Glomerular visceral epithelial cell (primary cell): Measurements from ENCODE around the gene FBXO7.
"Not testable (repeated sequence)": the region's sequence is repeated elsewhere in the genome, so short reads cannot be mapped to it uniquely, and the experiment has no call there.

ENCODE experiments used
- DNase-seq: peaks from one replicate; pipeline ENCODE4 v3.0.0-alpha.2; 2016; ENCODE audit errors: extremely low spot score

FBXO7 gene

DNA sequence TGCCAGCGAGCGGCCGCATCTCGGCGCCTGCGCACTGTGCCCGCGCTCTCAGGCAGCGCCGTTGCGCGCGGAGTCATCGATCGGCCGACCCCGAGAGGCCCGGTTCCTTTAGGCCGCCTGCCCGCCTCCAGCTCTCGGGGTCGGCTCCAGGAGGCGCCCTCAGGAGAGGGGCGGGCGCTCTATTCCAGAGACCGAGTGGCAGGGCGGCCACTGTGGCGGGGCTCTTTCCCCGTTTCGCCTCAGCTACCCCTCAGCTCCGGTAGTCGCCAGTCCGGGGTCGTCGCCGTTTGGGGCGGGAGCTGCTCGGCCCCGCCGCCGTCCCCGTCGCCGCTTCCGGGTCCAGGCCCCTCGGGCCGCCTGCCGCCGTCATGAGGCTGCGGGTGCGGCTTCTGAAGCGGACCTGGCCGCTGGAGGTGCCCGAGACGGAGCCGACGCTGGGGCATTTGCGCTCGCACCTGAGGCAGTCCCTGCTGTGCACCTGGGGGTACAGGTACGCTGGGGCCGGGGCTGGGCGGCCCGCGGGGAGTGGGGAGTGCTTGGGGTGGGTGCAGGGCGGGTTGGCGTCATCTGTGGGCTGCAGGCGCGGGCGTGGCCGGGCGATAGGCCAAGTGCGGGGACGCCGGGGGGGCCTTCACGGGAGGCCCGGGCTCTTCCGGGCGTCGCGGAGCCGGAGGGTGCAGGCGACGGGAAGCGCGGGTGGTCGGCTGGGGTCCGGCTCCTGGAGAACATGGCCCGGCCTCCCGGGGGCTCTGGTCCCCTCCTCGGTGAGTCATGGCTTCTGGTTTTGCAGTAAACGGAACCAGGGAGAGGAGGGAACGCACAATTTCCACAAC is at the start of gene FBXO7:
Gene FBXO7 (plus strand): TSS at position 177 of the 833 bp plus-strand sequence. CDS start 192 bp downstream, at position 369.
- peak; percentile 89 for DNase-seq

GRCh38 chr22:32426881-32427280 is 47.7 kb upstream of the FBXO7 start:
- no peak for DNase-seq

DNA sequence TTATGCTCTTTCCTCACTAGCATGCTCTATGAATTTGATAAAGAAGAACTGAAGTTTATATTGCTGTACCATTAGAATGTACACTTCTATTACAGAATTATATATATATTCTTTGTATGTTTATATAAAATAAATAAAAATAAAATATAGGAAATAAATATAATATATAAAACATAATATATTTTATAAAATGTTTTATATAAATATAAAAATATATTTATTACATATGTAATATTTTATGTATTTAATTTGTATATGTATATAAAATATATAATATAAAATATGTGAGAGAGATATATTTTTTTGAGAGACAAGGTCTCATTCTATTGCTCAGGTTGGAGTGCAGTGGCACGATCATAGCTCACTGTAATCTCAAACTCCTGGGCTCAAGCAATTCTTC is 44.3 kb upstream of the FBXO7 start:
- no peak for DNase-seq

- peak; percentile 27 for DNase-seq
These were observed 30.5 kb upstream of the FBXO7 start for GRCh38 chr22:32444068-32444467.

DNA sequence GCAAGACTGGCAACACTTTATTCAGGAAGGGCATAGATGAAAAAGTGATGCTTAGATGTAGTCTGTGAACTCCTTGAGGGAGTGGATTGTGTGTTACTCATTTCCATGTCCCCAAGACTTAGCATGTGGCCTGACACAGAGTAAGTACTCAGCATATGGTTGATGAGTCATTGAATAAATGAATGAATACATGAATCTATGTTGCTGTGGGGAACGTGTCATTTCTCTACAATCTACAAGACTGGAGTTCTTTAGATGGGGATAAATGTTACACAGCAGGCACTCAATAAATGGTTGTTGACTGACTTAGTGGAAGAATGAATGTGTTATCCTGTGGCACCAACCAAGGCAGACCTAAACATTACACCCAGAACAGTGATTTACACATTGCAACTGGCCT is 28.3 kb upstream of the FBXO7 start:
- no peak for DNase-seq

DNA sequence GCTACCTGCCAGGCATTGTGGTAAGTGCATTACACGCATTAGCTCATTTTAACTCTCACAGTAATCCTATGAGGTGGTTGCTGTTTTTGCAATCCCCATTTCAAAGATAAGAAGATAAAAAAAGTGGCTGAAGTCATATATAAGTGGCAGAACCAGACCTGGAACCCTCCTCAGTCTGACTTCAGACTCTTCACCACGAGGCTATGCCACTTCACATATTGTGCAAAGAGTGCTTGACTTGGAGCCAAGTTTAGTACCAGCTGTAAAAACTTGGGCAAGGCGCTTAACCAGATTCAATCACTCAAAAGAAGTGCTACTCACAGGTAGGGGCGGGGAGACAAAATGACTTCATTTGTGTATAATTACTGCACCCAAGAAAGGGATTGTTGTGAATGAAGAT is 25.6 kb upstream of the FBXO7 start:
- DNase-seq = no peak

GRCh38 chr22:32457031-32457430 is 17.6 kb upstream of the FBXO7 start:
- DNase-seq = no peak

DNA sequence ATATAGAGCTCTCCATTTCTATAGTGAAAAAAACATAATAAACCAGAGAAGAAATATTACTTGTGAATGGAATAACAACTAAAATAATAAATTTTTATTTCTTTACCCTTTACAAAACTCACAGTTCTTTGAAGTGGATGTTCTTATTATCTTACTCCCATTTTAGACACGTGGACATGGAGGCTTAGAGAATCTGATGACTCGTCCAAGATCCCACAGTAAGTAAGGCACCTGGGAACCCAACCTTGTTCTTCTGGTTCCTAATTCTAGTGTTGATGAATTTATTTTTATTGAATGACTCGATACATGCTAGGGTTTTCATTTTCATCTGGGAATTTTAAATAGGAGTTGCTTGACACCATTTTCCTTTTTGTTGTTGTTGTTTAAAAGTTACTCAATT is 12.2 kb upstream of the FBXO7 start:
- DNase-seq = no peak

DNA sequence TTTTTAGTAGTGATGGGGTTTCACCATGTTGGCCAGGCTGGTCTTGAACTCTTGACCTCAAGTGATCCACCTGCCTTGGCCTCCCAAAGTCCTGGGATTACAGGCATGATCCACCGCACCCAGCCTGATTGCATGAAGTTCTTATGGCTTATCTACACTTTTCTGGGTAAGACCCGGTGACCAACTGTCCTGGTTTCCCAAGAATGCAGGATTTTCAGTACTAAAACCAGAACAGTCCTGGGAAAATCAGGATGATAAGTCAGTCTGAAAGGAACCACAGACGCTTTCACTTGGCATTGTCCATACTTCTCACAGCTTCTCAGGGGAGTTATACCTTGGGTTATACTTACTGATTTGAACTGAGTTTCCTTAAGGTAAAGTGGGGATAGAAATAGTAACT is 8.9 kb upstream of the FBXO7 start:
- no peak for DNase-seq

GRCh38 chr22:32466496-32466895 is 8.1 kb upstream of the FBXO7 start:
- DNase-seq = peak; percentile 59

DNA sequence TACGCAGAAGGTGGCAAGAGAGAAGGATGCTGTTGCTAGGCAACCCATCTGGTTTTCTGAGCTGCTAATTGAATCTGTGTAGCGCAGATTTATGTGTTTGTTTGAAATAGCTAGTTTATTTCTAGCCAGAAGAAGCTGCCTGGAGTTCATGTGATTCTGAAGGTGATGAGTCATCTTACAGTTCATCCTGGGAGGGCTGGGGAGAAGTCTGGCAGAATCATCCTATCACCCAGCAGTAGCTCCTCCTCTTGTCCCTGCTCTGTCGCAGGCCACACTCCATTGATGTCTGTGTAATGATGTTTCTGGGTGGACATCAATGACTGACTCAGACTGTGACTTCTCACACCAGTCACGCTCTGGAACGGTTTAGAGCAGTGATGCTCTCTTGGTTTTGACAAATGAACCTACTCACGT is 4.8 kb upstream of the FBXO7 start:
- peak; percentile 50 for DNase-seq

DNA sequence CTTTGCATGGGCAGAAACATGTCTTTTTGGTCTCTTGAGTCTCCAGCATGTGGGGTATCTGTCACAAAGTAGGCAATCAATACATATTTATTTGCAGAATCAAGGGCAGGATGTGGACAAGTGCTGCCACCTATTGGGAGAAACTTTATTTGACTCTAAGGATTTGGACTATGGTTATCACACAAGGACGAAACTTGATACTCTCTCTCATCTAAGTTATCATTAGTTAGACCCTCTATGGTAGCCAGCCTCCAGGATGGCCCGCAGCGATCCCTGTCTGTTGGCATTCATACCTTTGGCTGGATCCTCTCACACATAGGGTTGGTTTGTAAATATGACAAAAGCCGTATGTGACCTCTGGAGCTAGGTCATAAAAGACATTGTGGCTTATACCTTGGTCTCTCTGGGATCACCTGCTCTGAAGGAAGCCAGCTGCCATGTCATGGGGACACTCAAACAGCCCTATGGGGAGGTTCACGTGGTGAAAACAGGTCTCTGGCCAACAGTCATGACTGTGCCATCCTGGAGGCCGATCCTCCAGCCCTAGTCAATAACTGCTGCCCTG is 1.1 kb upstream of the FBXO7 start:
- peak; percentile 43 for DNase-seq

- peak; percentile 27 for DNase-seq
These were observed 928 bp downstream of the FBXO7 start for GRCh38 chr22:32475468-32476010.

GRCh38 chr22:32476281-32477195 is 1.9 kb downstream of the FBXO7 start:
- DNase-seq = no peak

- DNase-seq = no peak
These were observed 3.0 kb downstream of the FBXO7 start for GRCh38 chr22:32477596-32477995.

DNA sequence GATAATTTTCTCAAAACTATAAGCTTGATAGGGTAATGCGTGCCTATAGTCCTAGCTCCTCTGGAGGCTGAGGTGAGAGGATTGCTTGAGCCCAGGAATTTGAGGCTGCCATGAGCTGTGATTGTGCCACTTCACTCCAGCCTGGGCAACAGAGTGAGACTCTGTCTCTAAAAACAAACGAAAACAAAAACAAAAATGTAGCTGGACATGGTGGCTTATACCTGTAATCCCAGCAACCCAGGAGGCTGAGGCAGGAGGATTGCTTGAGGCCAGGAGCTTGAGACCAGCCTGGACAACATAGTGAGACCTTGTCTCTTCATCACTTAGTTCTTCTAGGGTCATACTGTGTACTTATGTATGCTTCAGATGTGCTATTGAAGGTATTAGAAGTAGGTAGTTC is 3.9 kb downstream of the FBXO7 start:
- not testable (repeated sequence) for DNase-seq

DNA sequence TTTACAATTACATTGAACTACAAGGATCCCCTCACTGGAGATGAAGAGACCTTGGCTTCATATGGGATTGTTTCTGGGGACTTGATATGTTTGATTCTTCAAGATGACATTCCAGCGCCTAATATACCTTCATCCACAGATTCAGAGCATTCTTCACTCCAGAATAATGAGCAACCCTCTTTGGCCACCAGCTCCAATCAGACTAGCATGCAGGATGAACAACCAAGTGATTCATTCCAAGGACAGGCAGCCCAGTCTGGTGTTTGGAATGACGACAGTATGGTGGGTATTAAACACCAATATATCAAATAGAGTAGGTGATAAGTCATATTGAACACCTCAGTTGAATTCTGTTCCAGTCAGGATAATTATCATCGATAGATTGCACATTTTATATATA is 4.4 kb downstream of the FBXO7 start:
- no peak for DNase-seq

DNA sequence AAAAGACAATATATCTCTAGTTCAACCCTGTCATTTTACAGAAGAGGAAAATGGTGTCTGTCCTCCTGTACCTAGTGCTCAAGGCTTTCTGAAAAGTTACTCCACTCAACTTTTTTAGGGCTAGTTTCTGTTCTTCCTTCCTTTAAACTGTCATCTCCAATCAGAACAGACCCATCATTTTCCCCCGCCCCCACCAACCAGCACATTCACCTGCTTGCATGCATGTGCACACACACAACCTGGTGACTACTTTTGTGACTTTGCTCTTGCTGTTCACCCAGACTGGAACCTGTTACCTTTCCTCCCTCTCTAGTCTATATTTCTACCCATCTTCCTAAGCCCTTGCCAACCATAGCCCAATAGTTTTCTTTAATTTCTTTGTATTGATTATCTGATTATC is 5.6 kb downstream of the FBXO7 start:
- no peak for DNase-seq

GRCh38 chr22:32482708-32483107 is 8.1 kb downstream of the FBXO7 start:
- DNase-seq = peak; percentile 10

DNA sequence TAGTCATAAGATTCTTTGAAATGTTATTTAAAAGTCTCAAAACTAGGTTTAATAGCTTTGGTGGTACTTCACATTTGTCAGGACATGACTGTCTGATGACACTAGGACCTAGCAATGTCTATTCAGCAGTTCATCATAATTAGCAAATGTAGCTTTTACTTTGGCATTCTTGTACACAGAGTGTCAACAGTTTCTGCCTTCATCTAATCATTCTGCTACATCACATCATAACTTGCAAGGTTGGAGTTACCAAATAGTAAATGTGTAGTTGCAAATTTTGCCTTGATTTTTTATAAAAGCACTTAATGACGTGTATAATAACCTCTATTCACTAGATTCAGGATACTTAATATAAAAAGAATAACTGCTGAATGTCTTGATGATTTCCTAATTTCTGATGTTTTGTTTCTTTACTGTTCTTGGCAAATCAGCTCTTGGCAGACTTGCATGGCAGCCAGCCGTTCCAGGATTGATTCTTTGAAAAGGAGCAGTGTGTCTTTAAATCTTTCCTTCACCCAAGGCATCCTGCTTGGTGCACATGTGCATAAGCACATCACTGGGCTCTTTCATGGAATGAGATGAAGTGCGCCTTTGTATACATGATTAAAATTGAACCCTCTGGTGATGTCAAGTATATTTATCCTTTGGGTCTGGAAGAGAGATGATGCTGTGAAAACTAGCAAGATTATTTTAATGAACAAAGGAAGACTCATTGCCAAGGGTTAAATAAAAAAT is 12.2 kb downstream of the FBXO7 start:
- no peak for DNase-seq

GRCh38 chr22:32487461-32487860 is 12.8 kb downstream of the FBXO7 start:
- no peak for DNase-seq
